ENCODE measurements around the gene FCGR2B. TPM values are rescaled to one million over a fixed set of nuclear protein-coding genes. Genes with fewer than 3 reads are reported as not detected.

The FCGR2B gene
- total RNA-seq, 6 experiments from 2014 or later: not detected

GRCh38 chr1:161676441-161676840 is 13.5 kb downstream of the FCGR2B start:
- no peaks in the 10 kb centered on the region for H3K9me3 Mint-ChIP-seq
- no peaks in the 10 kb centered on the region for H3K36me3 Mint-ChIP-seq (ENCODE audit: low read depth)
- H3K27me3 Mint-ChIP-seq (ENCODE audit: insufficient read depth): peaks cover 6% of the 10 kb centered on the region
- TF ChIP-seq CTCF (IDR thresholded peaks at IDR 0.05): no peak
- peaks cover 9% of the 10 kb centered on the region for H3K4me1 Mint-ChIP-seq (ENCODE audit: low read depth)
- H3K27ac Mint-ChIP-seq: no peak overlapping the region
- no peak overlapping the region for H3K4me3 Mint-ChIP-seq
- no peak for DNase-seq

GRCh38 chr1:161676958-161677689 is 14.2 kb downstream of the FCGR2B start:
- Mint-ChIP-seq H3K4me3 (no peak overlapping the region), H3K27ac (no peak overlapping the region), H3K36me3 (ENCODE audit: low read depth) (no peaks in the 10 kb centered on the region), H3K4me1 (ENCODE audit: low read depth) (peaks cover 6% of the 10 kb centered on the region; the same call in 1 of the 2 replicates), H3K27me3 (ENCODE audit: insufficient read depth) (peaks cover 8% of the 10 kb centered on the region), H3K9me3 (no peaks in the 10 kb centered on the region)
- no peak for TF ChIP-seq CTCF (IDR thresholded peaks at IDR 0.05)
- no peak for DNase-seq

- TF ChIP-seq CTCF (IDR thresholded peaks at IDR 0.05): no peak
- Mint-ChIP-seq H3K4me3 (no peak overlapping the region), H3K27ac (no peak overlapping the region), H3K9me3 (no peaks in the 10 kb centered on the region), H3K4me1 (ENCODE audit: low read depth) (peaks cover 4% of the 10 kb centered on the region; the same call in 1 of the 2 replicates), H3K36me3 (ENCODE audit: low read depth) (no peaks in the 10 kb centered on the region), H3K27me3 (ENCODE audit: insufficient read depth) (peaks cover 16% of the 10 kb centered on the region)
- DNase-seq: no peak
Observed at GRCh38 chr1:161678500-161678899, 15.6 kb downstream of the FCGR2B start.

GRCh38 chr1:161681879-161682278 is 18.9 kb downstream of the FCGR2B start:
- H3K4me1 Mint-ChIP-seq (ENCODE audit: low read depth): no peaks in the 10 kb centered on the region
- H3K27me3 Mint-ChIP-seq (ENCODE audit: insufficient read depth): peaks cover 16% of the 10 kb centered on the region
- no peaks in the 10 kb centered on the region for H3K36me3 Mint-ChIP-seq (ENCODE audit: low read depth)
- TF ChIP-seq CTCF (IDR thresholded peaks at IDR 0.05): no peak
- DNase-seq: no peak
- H3K4me3 Mint-ChIP-seq: no peak overlapping the region
- no peaks in the 10 kb centered on the region for H3K9me3 Mint-ChIP-seq
- no peak overlapping the region for H3K27ac Mint-ChIP-seq

- H3K4me3 Mint-ChIP-seq: no peak overlapping the region
- H3K4me1 Mint-ChIP-seq (ENCODE audit: low read depth): no peaks in the 10 kb centered on the region
- H3K9me3 Mint-ChIP-seq: no peaks in the 10 kb centered on the region
- H3K36me3 Mint-ChIP-seq (ENCODE audit: low read depth): no peaks in the 10 kb centered on the region
- peaks cover 6% of the 10 kb centered on the region for H3K27me3 Mint-ChIP-seq (ENCODE audit: insufficient read depth)
- DNase-seq: no peak
- no peak overlapping the region for H3K27ac Mint-ChIP-seq
- TF ChIP-seq CTCF (IDR thresholded peaks at IDR 0.05): no peak
Observed at GRCh38 chr1:161688946-161689345, 26.0 kb downstream of the FCGR2B start.

Measured in HFFc6 (cell line).